GM12891 (cell line): ENCODE results near the gene DEPP1. TPM values are rescaled to one million over a fixed set of nuclear protein-coding genes. Genes with fewer than 3 reads are reported as not detected.
A peak's percentile ranks its signal among the peaks of the same experiment; 100 is the strongest.
"Not testable (repeated sequence)": the region's sequence is repeated elsewhere in the genome, so short reads cannot be mapped to it uniquely, and the experiment has no call there.

Experiments
- DNase-seq: peaks from one replicate; pipeline ENCODE4 v3.0.0; 2011; ENCODE audit warnings: low spot score; ENCODE audit not compliant: insufficient read length
- FAIRE-seq: peaks from 2 replicates; lab custom pipeline; 2011; peaks lifted over from hg19 to GRCh38; lab: Jason Lieb, UNC
- PAX5 ChIP-seq: IDR thresholded peaks from 2 replicates; pipeline ENCODE4 v1.6.1; 2011; ENCODE audit warnings: low read length, moderate library complexity, mild to moderate bottlenecking; ENCODE audit not compliant: insufficient read depth, severe bottlenecking
- POLR2A ChIP-seq: IDR thresholded peaks from 2 replicates; pipeline ENCODE4 v1.6.1; 2011; ENCODE audit warnings: low read depth, low read length, control low read depth
- POLR2AphosphoS5 ChIP-seq: IDR thresholded peaks from 2 replicates; pipeline ENCODE4 v1.6.1; 2011; ENCODE audit warnings: low read depth, low read length, control low read depth
- POU2F2 ChIP-seq: IDR thresholded peaks from 2 replicates; pipeline ENCODE4 v1.6.1; 2011; ENCODE audit warnings: low read depth, mild to moderate bottlenecking, control low read depth, low read length, moderate library complexity
- SPI1 ChIP-seq: IDR thresholded peaks from 2 replicates; pipeline ENCODE4 v1.6.1; 2011; ENCODE audit warnings: low read depth, low read length, control low read depth
- TAF1 ChIP-seq: IDR thresholded peaks from 2 replicates; pipeline ENCODE4 v1.6.1; 2011; ENCODE audit warnings: low read depth, low read length, control low read depth
- polyA plus RNA-seq: library from polyadenylated mRNA; unstranded; fragments of >200 nt; gene quantifications from one replicate; pipeline ENCODE4 v1.2.1, GENCODE V29; 2012; ENCODE audit warnings: low read depth, missing spikeins, inconsistent platforms; ENCODE audit not compliant: missing spikeins

The DEPP1 gene
- polyA plus RNA-seq: 2.6 TPM

GRCh38 chr10:44978570-44979280 lies at the start of gene DEPP1:
Gene DEPP1 (minus strand): TSS chr10:44978809. CDS start chr10:44978030, 779 bp downstream.
- FAIRE-seq: no peak
- no peak for DNase-seq
- TF ChIP-seq POLR2A: peak; percentile 83
- TF ChIP-seq POU2F2: no peak
- peak; percentile 78; the same call in 1 of the 2 replicates for TF ChIP-seq POLR2AphosphoS5
- TF ChIP-seq TAF1: peak; percentile 34; the same call in 1 of the 2 replicates

DNA sequence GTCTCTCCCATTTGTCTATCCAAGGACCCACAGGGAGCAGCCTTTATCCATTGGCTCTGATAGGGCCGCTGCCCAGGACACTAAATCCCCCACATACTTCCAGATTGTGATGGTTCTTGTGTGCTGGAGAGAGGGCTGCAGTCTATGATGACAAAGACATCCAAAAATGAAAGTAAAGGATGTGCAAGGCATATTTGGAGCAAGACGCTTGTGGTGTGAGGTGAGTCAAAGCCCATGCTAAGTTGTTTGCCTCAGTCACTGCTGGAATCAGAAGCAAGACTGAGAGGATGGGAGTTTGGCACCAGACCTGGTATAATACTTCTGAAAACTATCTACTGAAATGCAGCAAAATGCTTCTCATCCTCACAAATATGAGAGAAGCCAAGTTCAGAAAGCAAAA lies 44.8 kb upstream of the DEPP1 start:
- no peak for FAIRE-seq
- no peak for DNase-seq
- no peak for TF ChIP-seq POU2F2
- no peak for TF ChIP-seq TAF1
- TF ChIP-seq SPI1: no peak
- no peak for TF ChIP-seq PAX5

DNA sequence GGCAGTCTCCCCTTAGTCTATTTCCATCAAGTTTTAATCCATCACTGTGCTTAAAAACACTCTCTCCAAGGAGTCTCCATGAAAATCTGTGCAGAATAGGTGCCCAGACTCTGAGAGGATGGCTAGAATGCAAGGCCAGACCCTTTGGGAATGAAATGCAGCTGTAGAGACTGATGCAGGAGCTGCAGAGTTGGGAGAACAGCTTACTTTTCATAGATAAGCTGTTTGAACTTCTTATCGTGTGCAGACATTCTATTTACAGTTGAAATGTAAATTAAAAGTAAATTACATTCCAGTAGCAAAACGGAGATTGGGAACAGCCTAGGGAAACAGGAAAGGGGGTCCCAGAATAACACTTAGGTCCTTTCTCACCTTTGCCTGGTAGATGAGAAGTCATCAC lies 37.0 kb upstream of the DEPP1 start:
- FAIRE-seq (no peak), DNase-seq (no peak)
- TF ChIP-seq PAX5 (no peak), TAF1 (no peak), SPI1 (no peak), POU2F2 (no peak), POLR2A (no peak), POLR2AphosphoS5 (no peak)

- FAIRE-seq, DNase-seq: not testable (repeated sequence)
Observed at GRCh38 chr10:45014557-45014956, 35.9 kb upstream of the DEPP1 start.

DNA sequence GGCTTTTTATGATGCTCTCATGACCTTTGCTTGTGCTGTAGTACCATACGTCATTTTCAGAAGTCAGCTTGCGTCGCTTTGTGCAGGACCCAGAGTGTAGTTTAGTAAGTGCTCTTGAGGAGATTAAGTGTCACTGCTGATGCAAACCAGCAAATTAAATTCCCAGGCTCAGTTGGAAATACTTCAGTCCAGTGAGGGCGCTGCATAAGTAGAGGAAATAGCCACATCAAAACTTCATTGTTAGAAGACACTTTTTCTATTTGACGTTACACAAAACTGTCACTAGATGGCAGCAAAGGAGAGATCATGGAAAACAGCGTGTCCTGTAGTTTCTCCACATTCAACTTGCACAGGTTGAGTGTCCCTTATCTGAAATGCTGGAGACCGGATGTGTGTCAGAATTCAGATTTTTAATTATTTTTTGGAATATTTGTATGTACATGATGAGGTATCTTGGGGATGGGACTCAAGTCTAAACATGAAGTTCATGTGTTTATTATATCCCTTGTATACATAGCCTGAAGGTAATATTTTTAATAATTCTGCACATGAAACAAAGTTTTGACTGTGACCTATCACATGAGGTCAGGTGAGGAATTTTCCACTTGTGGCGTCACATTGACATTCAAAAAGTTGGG lies 30.0 kb upstream of the DEPP1 start:
- DNase-seq (no peak), FAIRE-seq (peak; percentile 93)
- TF ChIP-seq SPI1: no peak
- TF ChIP-seq POLR2A: no peak
- TF ChIP-seq PAX5: no peak
- TF ChIP-seq POU2F2: no peak
- no peak for TF ChIP-seq POLR2AphosphoS5
- no peak for TF ChIP-seq TAF1

DNA sequence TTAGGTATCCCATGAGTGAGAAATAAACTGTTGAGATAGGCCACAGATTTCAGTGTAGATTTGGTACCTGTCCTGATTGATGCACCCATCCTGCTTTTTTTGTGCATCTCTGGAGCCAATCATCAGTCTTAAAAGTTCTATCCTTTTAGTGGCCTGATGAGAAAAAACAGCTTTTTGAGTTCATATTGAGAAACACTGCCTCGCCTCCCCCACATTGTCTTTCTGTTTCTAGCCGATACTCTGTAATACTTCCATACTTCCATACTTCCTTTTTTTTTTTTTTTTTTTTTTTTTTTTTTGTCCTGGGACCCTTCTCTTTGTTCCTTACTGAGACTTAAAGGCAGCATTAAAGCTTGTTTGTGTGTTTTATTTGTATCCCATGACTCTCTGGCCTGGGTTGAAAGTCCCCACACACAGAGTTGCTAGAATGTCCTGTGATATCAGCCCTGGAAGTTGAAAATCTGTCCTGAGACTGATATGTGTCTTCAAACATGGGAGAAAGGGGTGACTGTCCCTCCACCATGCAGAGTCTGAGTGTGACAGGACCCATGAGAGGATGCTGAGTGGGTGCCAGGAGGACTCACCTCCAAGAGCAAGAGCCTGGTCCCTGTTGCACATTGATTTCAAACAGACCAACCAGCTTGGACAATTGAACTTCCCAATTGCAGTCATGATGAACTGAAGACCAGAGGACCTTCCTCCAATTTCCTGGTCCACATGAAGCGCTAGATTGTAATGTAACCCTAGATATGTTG lies 27.8 kb upstream of the DEPP1 start:
- DNase-seq (no peak), FAIRE-seq (no peak)

DNA sequence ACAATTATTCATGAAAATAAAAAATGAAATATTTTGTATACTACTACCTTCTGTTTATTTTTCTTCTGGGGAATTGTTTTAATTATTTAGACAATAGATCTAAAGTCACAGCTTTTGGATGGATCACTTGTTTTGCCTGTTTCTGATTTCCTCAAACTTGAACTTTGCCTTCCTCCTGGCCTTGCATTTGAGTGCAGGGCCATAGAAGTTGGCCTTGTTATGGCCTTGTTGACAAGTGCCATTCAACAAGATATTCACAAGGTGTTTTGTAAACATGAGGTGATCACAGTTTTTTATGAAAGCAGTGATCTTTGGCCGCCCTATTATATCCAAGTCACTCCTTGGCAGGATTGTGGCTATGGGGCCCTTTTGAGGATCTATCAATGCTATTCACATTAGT lies 26.7 kb upstream of the DEPP1 start:
- no peak for DNase-seq
- peak; percentile 31 for FAIRE-seq
- TF ChIP-seq POLR2AphosphoS5: no peak
- no peak for TF ChIP-seq SPI1
- TF ChIP-seq POLR2A: no peak
- no peak for TF ChIP-seq PAX5
- no peak for TF ChIP-seq TAF1
- no peak for TF ChIP-seq POU2F2

More for the DNA sequence above, 27.8 kb upstream of the DEPP1 start:
- TF ChIP-seq POU2F2 (no peak), POLR2A (no peak), TAF1 (no peak), POLR2AphosphoS5 (no peak), PAX5 (no peak), SPI1 (no peak)

DNA sequence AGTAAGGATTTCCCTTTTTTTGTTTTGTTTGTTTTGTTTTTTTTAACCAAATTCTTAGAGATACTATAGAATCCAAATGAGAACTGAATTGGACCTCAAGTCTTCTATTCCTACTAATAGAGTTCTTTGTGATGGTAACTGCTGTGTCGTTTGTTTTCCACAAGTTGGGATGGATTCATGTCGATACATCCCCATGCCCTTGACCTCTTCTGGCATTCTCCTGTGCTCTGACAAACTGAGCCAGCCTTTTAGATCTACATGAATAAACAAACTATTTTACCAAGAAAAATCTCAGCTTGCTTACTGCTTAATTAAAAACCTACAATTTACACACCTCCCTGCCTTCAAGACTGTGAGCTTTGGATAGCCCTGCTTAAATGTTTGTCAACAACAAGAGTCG lies 26.1 kb upstream of the DEPP1 start:
- FAIRE-seq (no peak), DNase-seq (no peak)
- no peak for TF ChIP-seq TAF1

DNA sequence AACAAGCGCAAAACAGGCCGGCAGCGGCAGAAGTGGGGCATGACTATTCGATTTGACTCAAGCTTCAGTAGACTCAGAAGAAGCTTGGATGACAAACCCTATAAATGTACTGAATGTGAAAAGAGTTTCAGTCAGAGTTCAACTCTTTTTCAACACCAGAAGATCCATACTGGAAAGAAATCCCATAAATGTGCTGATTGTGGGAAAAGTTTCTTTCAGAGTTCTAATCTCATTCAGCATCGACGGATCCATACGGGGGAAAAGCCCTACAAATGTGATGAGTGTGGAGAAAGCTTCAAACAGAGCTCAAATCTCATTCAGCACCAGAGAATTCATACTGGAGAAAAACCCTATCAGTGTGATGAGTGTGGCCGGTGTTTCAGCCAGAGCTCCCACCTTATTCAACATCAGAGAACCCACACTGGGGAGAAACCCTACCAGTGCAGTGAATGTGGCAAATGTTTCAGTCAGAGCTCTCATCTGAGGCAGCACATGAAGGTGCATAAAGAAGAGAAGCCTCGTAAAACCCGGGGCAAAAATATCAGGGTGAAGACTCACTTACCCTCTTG lies 24.9 kb upstream of the DEPP1 start:
- no peak for FAIRE-seq
- no peak for DNase-seq
- TF ChIP-seq POLR2A (no peak), SPI1 (no peak)

DNA sequence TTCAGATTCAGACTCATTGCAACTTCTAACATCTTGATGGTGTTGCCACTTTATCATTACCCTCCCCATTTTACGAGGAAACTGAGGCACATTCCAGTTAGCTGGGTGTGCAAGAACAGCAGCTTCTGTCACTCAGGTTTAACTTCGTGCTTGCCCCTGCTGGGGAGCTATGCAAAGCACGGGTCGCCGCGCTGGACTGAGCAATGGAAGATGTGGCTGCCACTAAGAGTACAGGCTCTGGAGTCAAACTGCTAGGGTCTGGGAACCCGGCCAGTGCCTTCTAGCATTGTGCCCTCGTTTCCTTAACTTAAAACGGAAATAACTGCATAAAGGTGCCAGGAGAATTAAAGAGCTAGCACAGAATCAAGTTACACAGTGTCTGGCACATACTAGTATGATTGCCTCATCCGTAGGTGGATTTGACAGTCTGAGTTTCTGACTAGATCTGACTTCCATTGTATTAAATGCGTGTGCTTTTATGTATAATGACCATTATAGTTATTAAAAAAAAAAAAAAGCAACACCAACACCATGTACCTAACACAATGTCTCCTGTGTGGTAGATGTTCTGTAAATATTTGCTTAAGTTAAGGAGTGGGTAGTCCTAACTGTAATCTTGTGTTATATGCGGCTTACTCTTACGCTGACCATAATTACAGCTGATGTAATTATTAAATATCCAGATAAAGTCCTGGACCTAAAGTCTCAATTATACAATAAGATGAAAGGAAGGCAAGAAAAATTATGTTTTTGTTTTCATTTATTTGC lies 23.0 kb upstream of the DEPP1 start:
- FAIRE-seq (peak; percentile 76), DNase-seq (peak; percentile 55)
- TF ChIP-seq POLR2A (no peak; the same call in 1 of the 2 replicates), SPI1 (no peak), POU2F2 (peak; percentile 57; the same call in 1 of the 2 replicates), PAX5 (no peak)
